ENCODE measurements around the gene SP2.

GRCh38 chr17:47894498-47895346, 1.3 kb upstream of the SP2 start:
- TF ChIP-seq, protein P1, sequence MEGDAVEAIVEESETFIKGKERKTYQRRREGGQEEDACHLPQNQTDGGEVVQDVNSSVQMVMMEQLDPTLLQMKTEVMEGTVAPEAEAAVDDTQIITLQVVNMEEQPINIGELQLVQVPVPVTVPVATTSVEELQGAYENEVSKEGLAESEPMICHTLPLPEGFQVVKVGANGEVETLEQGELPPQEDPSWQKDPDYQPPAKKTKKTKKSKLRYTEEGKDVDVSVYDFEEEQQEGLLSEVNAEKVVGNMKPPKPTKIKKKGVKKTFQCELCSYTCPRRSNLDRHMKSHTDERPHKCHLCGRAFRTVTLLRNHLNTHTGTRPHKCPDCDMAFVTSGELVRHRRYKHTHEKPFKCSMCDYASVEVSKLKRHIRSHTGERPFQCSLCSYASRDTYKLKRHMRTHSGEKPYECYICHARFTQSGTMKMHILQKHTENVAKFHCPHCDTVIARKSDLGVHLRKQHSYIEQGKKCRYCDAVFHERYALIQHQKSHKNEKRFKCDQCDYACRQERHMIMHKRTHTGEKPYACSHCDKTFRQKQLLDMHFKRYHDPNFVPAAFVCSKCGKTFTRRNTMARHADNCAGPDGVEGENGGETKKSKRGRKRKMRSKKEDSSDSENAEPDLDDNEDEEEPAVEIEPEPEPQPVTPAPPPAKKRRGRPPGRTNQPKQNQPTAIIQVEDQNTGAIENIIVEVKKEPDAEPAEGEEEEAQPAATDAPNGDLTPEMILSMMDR (IDR thresholded peaks at IDR 0.05) = no peak
- no peak for TF ChIP-seq EZH2 (IDR thresholded peaks at IDR 0.05)

Measured in neural progenitor cell (in vitro differentiated cells).